ENCODE results near the gene VSTM2L. TPM values are rescaled to one million over a fixed set of nuclear protein-coding genes. Genes with fewer than 3 reads are reported as not detected.

Gene VSTM2L
- total RNA-seq, 1 donor from 2014 or later = 0.52 TPM

GRCh38 chr20:37991157-37991866, 88.4 kb downstream of the VSTM2L start:
- ATAC-seq = no peak

- no peak for ATAC-seq
These were observed 89.0 kb downstream of the VSTM2L start for GRCh38 chr20:37991908-37992307.

- ATAC-seq = peak; percentile 34
These were observed 90.0 kb downstream of the VSTM2L start for GRCh38 chr20:37992802-37993409.

GRCh38 chr20:37994512-37994911, 91.6 kb downstream of the VSTM2L start:
- no peak for ATAC-seq

Other genes with a start within 250 kb of the VSTM2L start
- gene CTNNBL1, start 209.1 kb upstream of the VSTM2L start, total RNA-seq = 38.7 TPM
- gene TTI1, start 130.3 kb downstream of the VSTM2L start, total RNA-seq = 8.1 TPM
- gene RPRD1B, start 130.6 kb downstream of the VSTM2L start, total RNA-seq = 24.1 TPM